ENCODE results near the gene LORICRIN. TPM values are rescaled to one million over a fixed set of nuclear protein-coding genes. Genes with fewer than 3 reads are reported as not detected.
A peak's percentile ranks its signal among the peaks of the same experiment; 100 is the strongest.

The LORICRIN gene
- total and polyA plus RNA-seq, 4 donors = not detected

GRCh38 chr1:153272186-153272585, 12.7 kb downstream of the LORICRIN start (continued):
- TF ChIP-seq CTCF (IDR thresholded peaks at IDR 0.05; ENCODE audit: low read depth, low read length, missing input control) = no peak
- TF ChIP-seq GABPA (IDR thresholded peaks at IDR 0.05 in 1 of 2, conservative IDR thresholded peaks at IDR 0.05 in 1 of 2) = no peak
- no peak for TF ChIP-seq HNF4A (conservative IDR thresholded peaks at IDR 0.05)
- no peak for TF ChIP-seq RAD21 (IDR thresholded peaks at IDR 0.05)
- TF ChIP-seq NR2F2 (IDR thresholded peaks at IDR 0.05) = no peak
- TF ChIP-seq FOXA1 (IDR thresholded peaks at IDR 0.05) = no peak
- TF ChIP-seq, protein P1, sequence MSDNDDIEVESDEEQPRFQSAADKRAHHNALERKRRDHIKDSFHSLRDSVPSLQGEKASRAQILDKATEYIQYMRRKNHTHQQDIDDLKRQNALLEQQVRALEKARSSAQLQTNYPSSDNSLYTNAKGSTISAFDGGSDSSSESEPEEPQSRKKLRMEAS (IDR thresholded peaks at IDR 0.05) = no peak
- no peak for TF ChIP-seq SP1 (IDR thresholded peaks at IDR 0.05)

- Histone ChIP-seq H3K27ac (ENCODE audit: low read depth in 1 of 2, low read length in 2 of 2) (no peak overlapping the region), H3K9ac (ENCODE audit: low read depth in 1 of 2, low read length in 2 of 2) (no peak overlapping the region), H3K9me3 (ENCODE audit: control insufficient read depth in 4 of 4, low read length in 3 of 4) (no peaks in the 10 kb centered on the region), H3K4me1 (ENCODE audit: control insufficient read depth in 4 of 4, insufficient read depth in 4 of 4, low read length in 3 of 4) (no peaks in the 10 kb centered on the region), H3K27me3 (ENCODE audit: control insufficient read depth in 4 of 4, insufficient read depth in 4 of 4, low read length in 3 of 4) (no peaks in the 10 kb centered on the region), H3K4me3 (ENCODE audit: low read depth in 1 of 3, low read length in 3 of 3) (no peak overlapping the region), H3K36me3 (ENCODE audit: control insufficient read depth in 4 of 4, insufficient read depth in 3 of 4, low read depth in 1 of 4, low read length in 3 of 4) (no peaks in the 10 kb centered on the region)
- no peak for DNase-seq (ENCODE audit: low spot score)
- TF ChIP-seq REST (IDR thresholded peaks at IDR 0.05) = no peak
- TF ChIP-seq RAD21 (IDR thresholded peaks at IDR 0.05) = peak; percentile 31 to 64
- TF ChIP-seq CTCF (IDR thresholded peaks at IDR 0.05; ENCODE audit: low read depth, low read length, missing input control) = peak; percentile 51
- 10% methylated on average over 2 of the region's 2 CpGs for WGBS
Measured at GRCh38 chr1:153277852-153278251, 18.4 kb downstream of the LORICRIN start.

GRCh38 chr1:153288634-153289275, 29.3 kb downstream of the LORICRIN start:
- Histone ChIP-seq H3K36me3 (ENCODE audit: control insufficient read depth in 4 of 4, insufficient read depth in 3 of 4, low read depth in 1 of 4, low read length in 3 of 4) (no peaks in the 10 kb centered on the region), H3K27me3 (ENCODE audit: control insufficient read depth in 4 of 4, insufficient read depth in 4 of 4, low read length in 3 of 4) (peaks cover 0 to 4% (median 0%) of the 10 kb centered on the region in 4 donors), H3K4me1 (ENCODE audit: control insufficient read depth in 4 of 4, insufficient read depth in 4 of 4, low read length in 3 of 4) (no peaks in the 10 kb centered on the region), H3K9ac (ENCODE audit: low read depth in 1 of 2, low read length in 2 of 2) (no peak overlapping the region), H3K27ac (ENCODE audit: low read depth in 1 of 2, low read length in 2 of 2) (no peak overlapping the region), H3K9me3 (ENCODE audit: control insufficient read depth in 4 of 4, low read length in 3 of 4) (no peaks in the 10 kb centered on the region), H3K4me3 (ENCODE audit: low read depth in 1 of 3, low read length in 3 of 3) (no peak overlapping the region)
- WGBS = 63% methylated on average over 11 of the region's 11 CpGs
- TF ChIP-seq SP1 (IDR thresholded peaks at IDR 0.05) = no peak
- no peak for TF ChIP-seq YY1 (IDR thresholded peaks at IDR 0.05)
- TF ChIP-seq HNF4A (conservative IDR thresholded peaks at IDR 0.05) = no peak
- no peak for TF ChIP-seq TAF1 (conservative IDR thresholded peaks at IDR 0.05)
- peak; percentile 10 for TF ChIP-seq CTCF (IDR thresholded peaks at IDR 0.05; ENCODE audit: low read depth, low read length, missing input control)
- TF ChIP-seq JUND (IDR thresholded peaks at IDR 0.05) = no peak
- TF ChIP-seq NR2F2 (IDR thresholded peaks at IDR 0.05) = no peak
- DNase-seq (ENCODE audit: low spot score) = no peak
